ENCODE data around the gene CLTC. TPM values are rescaled to one million over a fixed set of nuclear protein-coding genes. Genes with fewer than 3 reads are reported as not detected.
"Not testable (repeated sequence)": the region's sequence is repeated elsewhere in the genome, so short reads cannot be mapped to it uniquely, and the experiment has no call there.

CLTC gene
- 128 TPM for polyA plus RNA-seq (ENCODE audit: insufficient read length)

GRCh38 chr17:59619298-59620063 is at the start of gene CLTC:
Gene CLTC, plus strand, starts transcription at chr17:59619895. Its CDS starts 237 bp downstream, at chr17:59620132.
- DNase-seq (ENCODE audit: low read depth) = peak; percentile 95

- no peak for DNase-seq (ENCODE audit: low read depth)
Observed at GRCh38 chr17:59572301-59572924, 47.3 kb upstream of the CLTC start.

DNA sequence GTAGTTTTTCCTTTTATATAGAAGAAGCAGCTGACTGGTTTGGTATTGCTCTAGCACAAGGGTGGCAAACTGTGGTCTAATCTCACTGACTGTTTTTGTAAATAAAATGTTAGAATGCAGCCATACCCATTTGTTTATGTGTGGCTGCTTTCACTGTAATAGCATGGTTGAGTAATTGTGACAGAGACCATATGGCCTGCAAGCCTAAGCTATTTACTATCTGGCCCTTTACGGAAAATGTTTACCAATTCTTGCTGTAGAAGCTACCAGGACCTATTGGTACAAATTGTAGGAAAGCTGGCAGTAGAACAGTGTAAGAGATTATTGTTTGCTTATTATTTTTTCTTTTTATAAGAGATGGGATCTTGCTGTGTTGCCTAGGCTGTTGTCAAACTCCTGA is 35.5 kb upstream of the CLTC start:
- not testable (repeated sequence) for DNase-seq (ENCODE audit: low read depth)

DNA sequence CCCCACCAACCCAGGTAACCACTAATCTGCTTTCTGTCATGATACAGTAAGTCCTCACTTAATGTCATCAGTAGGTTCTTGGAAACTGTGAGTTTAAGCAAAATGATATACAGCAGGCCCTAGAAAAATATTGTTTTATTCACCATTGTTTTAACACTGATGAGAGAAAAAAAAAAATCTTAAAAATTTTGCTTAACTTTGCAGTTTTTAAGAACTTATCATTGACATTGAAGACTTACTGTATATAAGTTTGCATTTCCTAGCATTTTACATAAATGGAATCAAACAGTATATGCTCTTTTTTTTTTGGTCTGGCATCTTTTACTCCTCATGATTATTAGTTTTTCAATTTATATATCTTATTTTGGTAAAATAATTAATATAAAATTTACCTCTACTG is 19.5 kb upstream of the CLTC start:
- DNase-seq (ENCODE audit: low read depth) = no peak

DNA sequence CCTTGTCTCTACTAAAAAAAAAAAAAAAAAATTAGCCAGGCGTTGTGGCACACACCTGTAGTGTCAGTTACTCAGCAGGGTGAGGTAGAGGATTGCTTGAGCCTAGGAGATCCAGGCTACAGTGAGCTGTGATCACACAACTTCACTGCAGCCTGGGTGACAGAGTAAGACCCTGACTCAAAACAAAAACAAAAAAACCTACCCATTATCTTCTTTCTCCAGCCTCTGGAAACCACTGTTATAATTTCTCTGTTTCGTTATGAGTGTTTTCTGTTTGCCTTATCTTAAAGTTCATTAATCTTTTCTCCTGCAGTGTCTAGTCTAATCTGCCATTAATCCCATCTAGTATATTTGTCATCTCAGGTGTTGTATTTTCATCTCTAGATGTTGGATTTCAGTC is 18.6 kb upstream of the CLTC start:
- DNase-seq (ENCODE audit: low read depth) = no peak

- no peak for DNase-seq (ENCODE audit: low read depth)
Observed at GRCh38 chr17:59607061-59607460, 12.6 kb upstream of the CLTC start.

DNA sequence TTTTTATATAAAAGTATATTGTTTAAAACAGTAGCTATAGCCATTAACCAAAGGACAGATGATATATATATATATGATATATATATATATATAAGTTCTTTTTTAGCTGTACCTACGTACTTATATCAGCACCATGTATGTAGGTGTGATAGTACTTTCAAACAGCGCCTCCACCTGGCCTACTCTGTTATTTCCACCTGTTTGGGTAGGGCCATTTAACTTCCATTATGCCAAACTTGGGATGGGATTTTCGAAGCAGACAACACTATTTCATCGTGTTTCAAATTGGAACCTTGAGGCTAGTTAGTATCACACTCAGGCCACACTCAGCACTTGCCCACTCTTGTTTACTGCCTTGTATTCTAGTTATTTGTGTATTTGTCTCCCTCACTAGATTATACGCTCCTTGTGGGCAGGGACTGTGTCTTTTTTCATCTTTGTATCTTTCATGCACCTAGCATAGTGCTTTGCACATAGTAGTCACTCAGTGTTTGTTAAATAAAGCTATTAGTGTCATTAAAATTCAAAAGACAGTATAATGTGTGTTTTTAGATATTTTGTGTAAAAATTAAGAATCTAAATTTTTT is 11.8 kb upstream of the CLTC start:
- DNase-seq (ENCODE audit: low read depth) = no peak

DNA sequence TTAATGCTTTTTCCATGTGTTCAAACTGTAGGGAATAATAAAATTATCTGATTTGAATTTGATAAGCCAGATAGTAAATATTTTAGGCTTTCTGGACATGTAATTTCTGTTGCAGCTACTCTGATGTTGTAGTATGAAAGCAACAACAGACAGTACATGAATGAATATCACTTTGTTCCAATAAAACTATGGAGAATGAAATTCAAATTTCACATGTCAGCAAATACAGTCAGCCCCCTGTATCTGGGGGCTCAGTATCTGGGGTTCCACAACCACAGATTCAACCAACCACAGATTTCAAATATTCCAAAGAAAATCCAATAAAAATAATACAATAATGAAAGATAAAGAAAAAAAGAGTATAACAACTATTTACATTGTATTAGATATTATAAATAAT is 8.2 kb upstream of the CLTC start:
- DNase-seq (ENCODE audit: low read depth) = no peak

GRCh38 chr17:59616253-59616920 is 3.3 kb upstream of the CLTC start:
- no peak for DNase-seq (ENCODE audit: low read depth)

- DNase-seq (ENCODE audit: low read depth) = no peak
Observed at GRCh38 chr17:59617156-59617732, 2.5 kb upstream of the CLTC start.

GRCh38 chr17:59619035-59619297 is 729 bp upstream of the CLTC start:
- DNase-seq (ENCODE audit: low read depth) = peak; percentile 83

DNA sequence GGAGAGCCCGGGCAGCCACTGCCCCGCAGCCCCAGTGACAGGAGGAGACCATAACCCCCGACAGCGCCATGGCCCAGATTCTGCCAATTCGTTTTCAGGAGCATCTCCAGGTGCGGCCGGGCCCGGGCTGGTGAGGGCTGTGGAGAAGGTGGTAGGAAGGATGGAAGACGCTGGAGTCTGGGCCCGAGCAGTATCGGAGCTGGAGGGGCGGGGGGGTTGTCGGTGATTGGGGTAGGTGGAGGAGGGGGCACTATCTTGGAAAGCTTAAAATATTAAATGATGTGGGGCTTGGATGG is 317 bp downstream of the CLTC start:
- no peak for DNase-seq (ENCODE audit: low read depth)

GRCh38 chr17:59620518-59621259 is 994 bp downstream of the CLTC start:
- no peak for DNase-seq (ENCODE audit: low read depth)

DNA sequence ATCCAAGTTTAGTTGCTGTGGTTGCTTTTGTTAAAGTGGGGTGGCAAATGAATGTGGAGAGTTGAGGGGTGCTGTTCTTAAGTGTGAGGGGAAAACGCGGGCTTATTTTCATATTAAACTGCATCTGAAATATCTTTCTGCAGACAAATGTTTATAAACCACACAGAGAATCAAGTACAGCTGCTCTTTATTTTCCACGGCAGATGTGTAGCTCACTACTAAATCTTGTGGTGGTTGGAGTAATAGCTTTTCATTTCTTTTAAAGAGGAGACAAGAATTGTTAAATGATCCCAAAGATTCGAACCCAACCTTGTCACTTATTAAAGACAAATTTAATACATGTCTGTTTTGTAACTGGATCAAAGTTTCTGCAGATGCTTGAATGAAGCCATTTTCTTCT is 2.1 kb downstream of the CLTC start:
- DNase-seq (ENCODE audit: low read depth) = no peak

DNA sequence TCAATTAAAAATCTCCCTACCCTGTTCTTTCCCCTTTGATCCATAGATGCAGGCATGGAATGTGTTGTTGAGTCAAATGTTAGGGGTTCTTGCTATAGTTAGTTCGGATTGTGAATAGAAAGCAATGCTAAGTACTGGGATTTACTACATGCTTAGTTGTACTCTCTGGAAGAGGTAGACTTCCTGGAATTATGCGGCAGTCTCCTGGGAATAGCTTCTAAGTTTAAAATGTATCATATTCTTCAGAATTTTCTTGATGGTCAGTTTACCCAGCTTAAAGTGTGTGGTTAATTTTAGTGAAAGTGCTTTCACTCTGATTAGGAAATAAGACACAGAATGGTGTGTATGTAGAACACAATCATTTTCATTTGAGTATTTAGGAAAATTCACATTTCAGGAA is 3.5 kb downstream of the CLTC start:
- no peak for DNase-seq (ENCODE audit: low read depth)

DNA sequence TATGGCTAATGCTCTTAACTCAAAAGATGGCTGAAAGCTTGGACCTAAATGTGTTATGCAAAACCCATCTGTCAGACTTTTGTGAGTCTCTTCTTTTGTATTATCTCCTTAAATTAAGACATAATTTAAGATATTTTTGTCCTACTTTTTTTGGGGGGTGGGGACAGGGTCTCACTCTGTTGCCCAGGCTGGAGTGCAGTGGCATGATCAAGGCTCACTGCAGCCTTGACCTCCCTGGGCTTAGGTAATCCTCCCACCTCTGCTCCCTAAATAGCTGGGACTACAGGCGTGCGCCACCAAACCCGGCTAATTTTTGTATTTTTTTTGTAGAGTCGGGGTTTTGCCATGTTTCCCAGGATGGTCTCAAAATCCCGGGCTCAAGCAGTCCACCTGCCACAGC is 7.1 kb downstream of the CLTC start:
- no peak for DNase-seq (ENCODE audit: low read depth)

GRCh38 chr17:59627274-59627673 is 7.6 kb downstream of the CLTC start:
- DNase-seq (ENCODE audit: low read depth) = no peak

DNA sequence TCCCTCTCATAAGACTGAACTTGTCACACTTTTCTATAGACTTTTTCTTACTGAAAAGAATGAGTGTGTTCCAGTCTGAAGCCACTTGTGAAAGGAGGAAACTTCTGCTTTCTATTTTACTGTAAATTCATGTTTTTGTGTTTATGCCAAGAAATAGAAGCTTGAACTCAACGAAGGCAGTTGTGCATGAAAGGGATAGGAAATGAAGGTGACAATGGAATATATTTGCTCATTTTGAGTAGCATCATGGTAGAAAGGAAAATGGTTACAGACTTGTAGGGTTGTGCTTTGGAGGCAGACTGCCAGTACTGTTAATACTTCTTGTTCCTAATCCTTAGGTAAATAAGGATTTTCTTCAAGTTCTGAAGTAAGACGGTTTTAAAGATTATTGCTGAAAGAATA is 8.1 kb downstream of the CLTC start:
- DNase-seq (ENCODE audit: low read depth) = no peak

GRCh38 chr17:59629174-59629573 is 9.5 kb downstream of the CLTC start:
- DNase-seq (ENCODE audit: low read depth) = no peak

GRCh38 chr17:59631276-59631675 is 11.6 kb downstream of the CLTC start:
- no peak for DNase-seq (ENCODE audit: low read depth)

DNA sequence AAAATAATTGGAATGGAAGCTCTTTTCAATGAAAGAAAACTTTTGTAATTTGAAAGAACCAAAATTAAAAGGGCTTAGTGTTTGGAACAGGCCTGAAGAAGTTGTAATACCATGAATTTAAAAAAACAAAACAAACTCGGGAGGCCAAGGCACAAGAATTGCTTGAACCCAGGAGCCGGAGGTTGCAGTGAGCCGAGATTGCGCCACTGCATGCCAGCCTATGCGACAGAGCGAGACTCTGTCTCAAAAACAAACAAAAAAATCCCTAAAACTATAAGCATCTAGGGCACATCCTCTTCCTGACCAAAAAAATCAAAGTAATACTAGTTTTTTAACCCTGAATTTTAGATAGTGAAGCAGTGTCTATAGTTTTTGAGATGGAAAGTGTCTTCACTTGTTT is 12.7 kb downstream of the CLTC start:
- DNase-seq (ENCODE audit: low read depth) = no peak

All from forelimb muscle (tissue), 1 donor.